Measurements from ENCODE around the gene BPTF.
A peak's percentile ranks its signal among the peaks of the same experiment; 100 is the strongest.
"Not testable (repeated sequence)": the region's sequence is repeated elsewhere in the genome, so short reads cannot be mapped to it uniquely, and the experiment has no call there.

BPTF gene

GRCh38 chr17:67855504-67856324 is 30.4 kb downstream of the BPTF start:
- no peak for DNase-seq
- no peak overlapping the region for H2BK5ac ChIP-seq (ENCODE audit: low read depth, low read length, poor library complexity)
- H3K9me3 ChIP-seq (ENCODE audit: insufficient read depth, low read depth, low read length) = no peaks in the 10 kb centered on the region
- no peak overlapping the region for H2AK5ac ChIP-seq (ENCODE audit: low read length)
- H2AFZ ChIP-seq (ENCODE audit: insufficient read depth, low read length, poor library complexity) = no peak overlapping the region
- H3K4me3 ChIP-seq (ENCODE audit: low read depth, low read length) = no peak overlapping the region
- H3K23ac ChIP-seq (ENCODE audit: low read length) = no peak overlapping the region
- no peaks in the 10 kb centered on the region for H3K27me3 ChIP-seq (ENCODE audit: insufficient read depth, low read length)
- no peak overlapping the region for H2BK120ac ChIP-seq (ENCODE audit: insufficient read depth, low read length, poor library complexity)
- H3K4me2 ChIP-seq (ENCODE audit: low read length) = no peak overlapping the region
- no peaks in the 10 kb centered on the region for H3K79me1 ChIP-seq (ENCODE audit: low read length)
- H3K4me1 ChIP-seq (ENCODE audit: control insufficient read depth in 1 of 2, insufficient read depth in 2 of 2, low read length in 2 of 2) = no peaks in the 10 kb centered on the region
- no peak overlapping the region for H3K9ac ChIP-seq (ENCODE audit: low read length)
- H4K12ac ChIP-seq (ENCODE audit: low read depth, low read length) = no peak overlapping the region
- WGBS (ENCODE audit: extremely low coverage, insufficient coverage, insufficient read length) = no CpG with 5 or more reads among the region's 11 CpGs
- H3K18ac ChIP-seq (ENCODE audit: low read length) = no peak overlapping the region
- H3K36me3 ChIP-seq (ENCODE audit: control insufficient read depth in 1 of 2, insufficient read depth in 2 of 2, low read length in 2 of 2) = peaks cover 3 to 6% of the 10 kb centered on the region in 2 experiments
- peak overlapping the region; percentile 7 for H3K4ac ChIP-seq (ENCODE audit: low read depth, low read length)
- H3K27ac ChIP-seq (ENCODE audit: low read depth, low read length) = no peak overlapping the region
- H4K91ac ChIP-seq (ENCODE audit: low read depth, low read length) = no peak overlapping the region
- H4K8ac ChIP-seq (ENCODE audit: low read depth, low read length) = no peak overlapping the region
- no peak overlapping the region for H2BK12ac ChIP-seq (ENCODE audit: low read length)
- no peak overlapping the region for H3K14ac ChIP-seq (ENCODE audit: low read length)
- peaks cover 2% of the 10 kb centered on the region for H3K79me2 ChIP-seq (ENCODE audit: control insufficient read depth, insufficient read depth, low read length, poor library complexity)

GRCh38 chr17:67856402-67856801 is 31.1 kb downstream of the BPTF start:
- H3K9me3 ChIP-seq (ENCODE audit: insufficient read depth, low read depth, low read length); H3K79me2 ChIP-seq (ENCODE audit: control insufficient read depth, insufficient read depth, low read length, poor library complexity); H4K8ac ChIP-seq (ENCODE audit: low read depth, low read length); H3K79me1 ChIP-seq (ENCODE audit: low read length); H3K36me3 ChIP-seq (ENCODE audit: control insufficient read depth in 1 of 2, insufficient read depth in 2 of 2, low read length in 2 of 2); H4K12ac ChIP-seq (ENCODE audit: low read depth, low read length); H4K91ac ChIP-seq (ENCODE audit: low read depth, low read length); H2BK5ac ChIP-seq (ENCODE audit: low read depth, low read length, poor library complexity); H2BK12ac ChIP-seq (ENCODE audit: low read length); H3K4me3 ChIP-seq (ENCODE audit: low read depth, low read length); H3K9ac ChIP-seq (ENCODE audit: low read length); H3K27ac ChIP-seq (ENCODE audit: low read depth, low read length); H2BK120ac ChIP-seq (ENCODE audit: insufficient read depth, low read length, poor library complexity); H3K27me3 ChIP-seq (ENCODE audit: insufficient read depth, low read length); H3K18ac ChIP-seq (ENCODE audit: low read length); H3K4me1 ChIP-seq (ENCODE audit: control insufficient read depth in 1 of 2, insufficient read depth in 2 of 2, low read length in 2 of 2); DNase-seq; H3K14ac ChIP-seq (ENCODE audit: low read length); H3K23ac ChIP-seq (ENCODE audit: low read length); H2AK5ac ChIP-seq (ENCODE audit: low read length); H2AFZ ChIP-seq (ENCODE audit: insufficient read depth, low read length, poor library complexity); H3K4me2 ChIP-seq (ENCODE audit: low read length): not testable (repeated sequence)
- peak overlapping the region; percentile 83 for H3K4ac ChIP-seq (ENCODE audit: low read depth, low read length)
- no CpG with 5 or more reads among the region's 1 CpG for WGBS (ENCODE audit: extremely low coverage, insufficient coverage, insufficient read length)

GRCh38 chr17:67862614-67863217 is 37.4 kb downstream of the BPTF start:
- H2BK12ac ChIP-seq (ENCODE audit: low read length) = no peak overlapping the region

GRCh38 chr17:67863624-67864247 is 38.4 kb downstream of the BPTF start:
- no peak overlapping the region for H3K27ac ChIP-seq (ENCODE audit: low read depth, low read length)
- no peak overlapping the region for H4K91ac ChIP-seq (ENCODE audit: low read depth, low read length)
- H3K4ac ChIP-seq (ENCODE audit: low read depth, low read length) = no peak overlapping the region
- H3K4me3 ChIP-seq (ENCODE audit: low read depth, low read length) = no peak overlapping the region
- H3K4me1 ChIP-seq (ENCODE audit: control insufficient read depth in 1 of 2, insufficient read depth in 2 of 2, low read length in 2 of 2) = no peaks in the 10 kb centered on the region
- H3K79me2 ChIP-seq (ENCODE audit: control insufficient read depth, insufficient read depth, low read length, poor library complexity) = peaks cover 2% of the 10 kb centered on the region
- H3K23ac ChIP-seq (ENCODE audit: low read length) = no peak overlapping the region
- H4K8ac ChIP-seq (ENCODE audit: low read depth, low read length) = no peak overlapping the region
- H2BK120ac ChIP-seq (ENCODE audit: insufficient read depth, low read length, poor library complexity) = no peak overlapping the region
- H3K36me3 ChIP-seq (ENCODE audit: control insufficient read depth in 1 of 2, insufficient read depth in 2 of 2, low read length in 2 of 2) = peaks cover 0 to 1% of the 10 kb centered on the region in 2 experiments
- no peaks in the 10 kb centered on the region for H3K9me3 ChIP-seq (ENCODE audit: insufficient read depth, low read depth, low read length)
- no peak overlapping the region for H3K9ac ChIP-seq (ENCODE audit: low read length)
- H3K18ac ChIP-seq (ENCODE audit: low read length) = no peak overlapping the region
- no peak for DNase-seq
- H3K27me3 ChIP-seq (ENCODE audit: insufficient read depth, low read length) = no peaks in the 10 kb centered on the region
- no peak overlapping the region for H2BK12ac ChIP-seq (ENCODE audit: low read length)
- H3K14ac ChIP-seq (ENCODE audit: low read length) = no peak overlapping the region
- H2AK5ac ChIP-seq (ENCODE audit: low read length) = no peak overlapping the region
- WGBS (ENCODE audit: extremely low coverage, insufficient coverage, insufficient read length) = no CpG with 5 or more reads among the region's 1 CpG
- no peak overlapping the region for H2BK5ac ChIP-seq (ENCODE audit: low read depth, low read length, poor library complexity)
- no peak overlapping the region for H4K12ac ChIP-seq (ENCODE audit: low read depth, low read length)
- no peak overlapping the region for H3K4me2 ChIP-seq (ENCODE audit: low read length)
- H3K79me1 ChIP-seq (ENCODE audit: low read length) = no peaks in the 10 kb centered on the region
- H2AFZ ChIP-seq (ENCODE audit: insufficient read depth, low read length, poor library complexity) = no peak overlapping the region

More at GRCh38 chr17:67862614-67863217, 37.4 kb downstream of the BPTF start:
- Histone ChIP-seq H3K27me3 (ENCODE audit: insufficient read depth, low read length) (no peaks in the 10 kb centered on the region), H3K18ac (ENCODE audit: low read length) (no peak overlapping the region), H3K79me2 (ENCODE audit: control insufficient read depth, insufficient read depth, low read length, poor library complexity) (peaks cover 2% of the 10 kb centered on the region), H3K9me3 (ENCODE audit: insufficient read depth, low read depth, low read length) (no peaks in the 10 kb centered on the region), H3K36me3 (ENCODE audit: control insufficient read depth in 1 of 2, insufficient read depth in 2 of 2, low read length in 2 of 2) (no peaks in the 10 kb centered on the region), H4K12ac (ENCODE audit: low read depth, low read length) (no peak overlapping the region), H3K4me1 (ENCODE audit: control insufficient read depth in 1 of 2, insufficient read depth in 2 of 2, low read length in 2 of 2) (no peaks in the 10 kb centered on the region), H2BK5ac (ENCODE audit: low read depth, low read length, poor library complexity) (no peak overlapping the region), H3K4me3 (ENCODE audit: low read depth, low read length) (no peak overlapping the region), H3K27ac (ENCODE audit: low read depth, low read length) (no peak overlapping the region), H4K91ac (ENCODE audit: low read depth, low read length) (no peak overlapping the region), H4K8ac (ENCODE audit: low read depth, low read length) (no peak overlapping the region), H2AK5ac (ENCODE audit: low read length) (no peak overlapping the region), H3K4me2 (ENCODE audit: low read length) (no peak overlapping the region), H3K14ac (ENCODE audit: low read length) (no peak overlapping the region), H3K23ac (ENCODE audit: low read length) (no peak overlapping the region), H2AFZ (ENCODE audit: insufficient read depth, low read length, poor library complexity) (no peak overlapping the region), H3K79me1 (ENCODE audit: low read length) (no peaks in the 10 kb centered on the region), H2BK120ac (ENCODE audit: insufficient read depth, low read length, poor library complexity) (no peak overlapping the region), H3K4ac (ENCODE audit: low read depth, low read length) (peak overlapping the region; percentile 27), H3K9ac (ENCODE audit: low read length) (no peak overlapping the region)
- WGBS (ENCODE audit: extremely low coverage, insufficient coverage, insufficient read length) = no CpG with 5 or more reads among the region's 1 CpG
- no peak for DNase-seq

Measured in trophoblast cell (in vitro differentiated cells and primary cell).